ENCODE data around the gene S1PR4.
"Not testable (repeated sequence)": the region's sequence is repeated elsewhere in the genome, so short reads cannot be mapped to it uniquely, and the experiment has no call there.

S1PR4 gene

GRCh38 chr19:3151563-3152418 is 26.8 kb upstream of the S1PR4 start:
- peaks cover 64% of the 10 kb centered on the region for H3K27me3 ChIP-seq (replicated peaks; ENCODE audit: insufficient read depth, low read length)
- H4K20me1 ChIP-seq (ENCODE audit: insufficient read depth, low read length), result no peaks in the 10 kb centered on the region
- no peaks in the 10 kb centered on the region for H3F3A ChIP-seq (ENCODE audit: insufficient read depth, low read length)
- H3K36me3 ChIP-seq (replicated peaks; ENCODE audit: insufficient read depth, low read length), result no peaks in the 10 kb centered on the region
- H3K4me1 ChIP-seq (ENCODE audit: low read length), result no peaks in the 10 kb centered on the region
- no peak overlapping the region for H3K9ac ChIP-seq (ENCODE audit: low read length)
- H3K4me2 ChIP-seq (ENCODE audit: low read depth, low read length), result no peak overlapping the region
- no peak overlapping the region for H3K27ac ChIP-seq (ENCODE audit: low read length)
- H3K4me3 ChIP-seq (ENCODE audit: low read length), result no peak overlapping the region
- no peaks in the 10 kb centered on the region; the same call in 1 of the 2 replicates for H3K9me2 ChIP-seq (replicated peaks; ENCODE audit: insufficient read depth, low read length)
- no peaks in the 10 kb centered on the region for H3K79me2 ChIP-seq (ENCODE audit: low read length)
- TF ChIP-seq EZH2phosphoT487 (IDR thresholded peaks at IDR 0.05; ENCODE audit: low read length) (no peak), EZH2 (optimal IDR thresholded peaks at IDR 0.05; ENCODE audit: low read depth, low read length) (no peak), CTCF (IDR thresholded peaks at IDR 0.05; ENCODE audit: low read length) (no peak)
- no peaks in the 10 kb centered on the region for H3K9me3 ChIP-seq (replicated peaks; ENCODE audit: insufficient read depth, low read length)
- H2AFZ ChIP-seq (ENCODE audit: low read length), result no peak overlapping the region
- DNase-seq, result no peak

- Histone ChIP-seq H3K4me2 (ENCODE audit: low read depth, low read length) (no peak overlapping the region), H3K4me3 (ENCODE audit: low read length) (no peak overlapping the region), H3K79me2 (ENCODE audit: low read length) (no peaks in the 10 kb centered on the region), H3K27me3 (replicated peaks; ENCODE audit: insufficient read depth, low read length) (peaks cover 70% of the 10 kb centered on the region), H3K9me2 (replicated peaks; ENCODE audit: insufficient read depth, low read length) (no peaks in the 10 kb centered on the region; the same call in 1 of the 2 replicates), H3K9me3 (replicated peaks; ENCODE audit: insufficient read depth, low read length) (no peaks in the 10 kb centered on the region), H3K36me3 (replicated peaks; ENCODE audit: insufficient read depth, low read length) (no peaks in the 10 kb centered on the region), H3K9ac (ENCODE audit: low read length) (no peak overlapping the region), H3F3A (ENCODE audit: insufficient read depth, low read length) (no peaks in the 10 kb centered on the region), H2AFZ (ENCODE audit: low read length) (no peak overlapping the region), H4K20me1 (ENCODE audit: insufficient read depth, low read length) (no peaks in the 10 kb centered on the region), H3K4me1 (ENCODE audit: low read length) (no peaks in the 10 kb centered on the region), H3K27ac (ENCODE audit: low read length) (no peak overlapping the region)
- no peak for DNase-seq
- TF ChIP-seq EZH2 (optimal IDR thresholded peaks at IDR 0.05; ENCODE audit: low read depth, low read length), result no peak
- TF ChIP-seq CTCF (IDR thresholded peaks at IDR 0.05; ENCODE audit: low read length), result no peak
- TF ChIP-seq EZH2phosphoT487 (IDR thresholded peaks at IDR 0.05; ENCODE audit: low read length), result no peak
Observed at GRCh38 chr19:3152419-3152780, 26.2 kb upstream of the S1PR4 start.

- no peaks in the 10 kb centered on the region for H3K36me3 ChIP-seq (replicated peaks; ENCODE audit: insufficient read depth, low read length)
- no peaks in the 10 kb centered on the region; the same call in 1 of the 2 replicates for H3K9me2 ChIP-seq (replicated peaks; ENCODE audit: insufficient read depth, low read length)
- no peak for DNase-seq
- peaks cover 72% of the 10 kb centered on the region for H3K27me3 ChIP-seq (replicated peaks; ENCODE audit: insufficient read depth, low read length)
- no peaks in the 10 kb centered on the region for H3K9me3 ChIP-seq (replicated peaks; ENCODE audit: insufficient read depth, low read length)
- no peak for TF ChIP-seq EZH2 (optimal IDR thresholded peaks at IDR 0.05; ENCODE audit: low read depth, low read length)
- H3K4me1 ChIP-seq (ENCODE audit: low read length), result no peaks in the 10 kb centered on the region
- no peak overlapping the region for H3K9ac ChIP-seq (ENCODE audit: low read length)
- no peak overlapping the region for H2AFZ ChIP-seq (ENCODE audit: low read length)
- no peaks in the 10 kb centered on the region for H4K20me1 ChIP-seq (ENCODE audit: insufficient read depth, low read length)
- H3K27ac ChIP-seq (ENCODE audit: low read length), result no peak overlapping the region
- H3F3A ChIP-seq (ENCODE audit: insufficient read depth, low read length), result no peaks in the 10 kb centered on the region
- no peak overlapping the region for H3K4me3 ChIP-seq (ENCODE audit: low read length)
- no peak overlapping the region for H3K4me2 ChIP-seq (ENCODE audit: low read depth, low read length)
- H3K79me2 ChIP-seq (ENCODE audit: low read length), result no peaks in the 10 kb centered on the region
Observed at GRCh38 chr19:3153286-3154230, 25.0 kb upstream of the S1PR4 start.

GRCh38 chr19:3154447-3154846 is 24.1 kb upstream of the S1PR4 start:
- not testable (repeated sequence) for H3K4me1 ChIP-seq (ENCODE audit: low read length); H3K4me2 ChIP-seq (ENCODE audit: low read depth, low read length); H3K4me3 ChIP-seq (ENCODE audit: low read length); H4K20me1 ChIP-seq (ENCODE audit: insufficient read depth, low read length); H3K36me3 ChIP-seq (replicated peaks; ENCODE audit: insufficient read depth, low read length); H3K79me2 ChIP-seq (ENCODE audit: low read length); DNase-seq; H3K27ac ChIP-seq (ENCODE audit: low read length); H3K9me3 ChIP-seq (replicated peaks; ENCODE audit: insufficient read depth, low read length); H2AFZ ChIP-seq (ENCODE audit: low read length); H3K9me2 ChIP-seq (replicated peaks; ENCODE audit: insufficient read depth, low read length); H3F3A ChIP-seq (ENCODE audit: insufficient read depth, low read length); H3K9ac ChIP-seq (ENCODE audit: low read length)
- peaks cover 69% of the 10 kb centered on the region for H3K27me3 ChIP-seq (replicated peaks; ENCODE audit: insufficient read depth, low read length)
